Hematopoietic multipotent progenitor cell treated with erythropoietin and hydrocortisone succinate and interleukin-3 and kit ligand, for 8 days (in vitro differentiated cells): Measurements from ENCODE around the gene NOTUM.

Experiments
- DNase-seq: peaks from one replicate; pipeline ENCODE4 v3.0.0-alpha.2; 2015

NOTUM gene

DNA sequence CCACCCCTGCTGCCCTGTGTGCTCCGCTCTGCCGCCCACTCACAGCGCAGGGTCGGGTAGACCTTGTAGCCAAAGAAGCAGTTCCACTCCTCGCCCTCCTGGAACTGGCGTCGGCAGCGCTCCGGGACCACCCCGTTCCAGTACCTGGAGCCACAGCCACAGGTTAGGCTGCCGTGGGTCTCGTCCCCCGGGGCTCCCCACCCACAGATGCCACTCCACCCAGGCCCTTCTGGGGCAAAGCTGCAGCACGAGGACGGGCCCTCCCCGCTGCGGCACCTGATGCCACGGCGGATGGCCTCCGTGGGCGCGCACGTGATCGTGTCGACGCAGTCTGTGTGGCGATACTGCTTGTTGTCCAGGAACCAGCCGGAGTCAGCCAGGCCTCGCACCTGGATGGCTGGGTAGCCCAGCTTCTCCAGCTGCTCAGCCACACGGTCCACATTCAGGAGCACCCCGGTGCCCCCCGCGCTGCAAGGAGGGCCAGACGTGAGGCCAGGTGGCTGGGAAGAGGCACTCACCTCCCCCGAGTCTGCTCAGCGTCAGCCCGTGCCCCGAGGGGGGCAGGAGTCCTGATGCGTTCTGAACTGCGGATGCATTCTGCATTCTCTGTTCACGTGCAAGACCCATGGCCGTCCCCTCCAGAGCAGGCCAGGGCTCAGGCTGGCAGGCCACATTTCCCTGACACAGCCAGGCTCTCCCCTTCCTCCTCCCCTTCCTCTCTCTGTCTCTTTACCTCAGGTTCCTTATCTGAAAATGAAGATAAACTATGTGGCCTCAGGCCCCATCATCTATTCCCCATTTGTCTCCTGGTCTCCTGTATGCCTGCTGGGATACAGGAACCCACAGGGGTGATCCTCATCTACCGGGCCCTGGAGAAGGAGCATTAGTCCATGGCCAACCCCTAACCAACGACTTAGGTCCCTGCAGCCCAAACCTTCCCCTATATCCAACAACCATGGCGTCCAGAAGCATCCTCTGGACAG lies 4.1 kb downstream of the NOTUM start:
- no peak for DNase-seq

DNA sequence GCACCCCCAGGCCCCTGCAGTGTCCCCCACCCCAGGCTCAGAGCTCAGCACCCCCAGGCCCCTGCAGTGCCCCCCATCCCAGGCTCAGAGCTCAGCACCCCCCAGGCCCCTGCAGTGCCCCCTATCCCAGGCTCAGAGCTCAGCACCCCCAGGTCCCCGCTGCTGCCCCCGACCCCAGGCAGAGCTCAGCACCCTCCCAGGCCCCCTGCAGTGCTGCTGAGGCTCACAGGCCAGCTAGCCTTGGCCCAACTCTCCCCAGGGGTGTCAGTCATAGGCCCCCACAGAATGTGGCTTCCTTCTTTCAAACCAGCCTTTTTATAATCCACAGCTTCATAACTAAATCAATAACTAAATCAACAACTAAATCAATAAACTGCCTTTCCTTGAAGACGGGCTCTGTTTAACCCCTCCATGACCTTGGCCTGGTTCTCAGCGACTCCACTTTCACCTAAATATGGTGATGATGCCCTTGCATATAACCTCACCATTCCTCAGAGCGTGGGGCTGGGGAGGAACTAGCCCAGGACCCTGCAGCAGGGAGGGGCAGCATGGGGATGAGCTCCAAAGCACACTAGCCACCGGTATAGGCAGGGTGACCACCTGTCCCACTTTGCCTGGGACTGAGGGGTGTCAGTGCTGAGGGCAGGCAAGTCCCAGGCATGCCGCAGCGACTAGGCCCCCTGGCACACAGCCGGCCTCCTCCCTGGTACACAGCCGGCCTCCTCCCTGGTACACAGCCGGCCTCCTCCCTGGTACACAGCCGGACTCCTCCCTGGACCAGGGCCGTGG lies 5.0 kb downstream of the NOTUM start:
- no peak for DNase-seq

DNA sequence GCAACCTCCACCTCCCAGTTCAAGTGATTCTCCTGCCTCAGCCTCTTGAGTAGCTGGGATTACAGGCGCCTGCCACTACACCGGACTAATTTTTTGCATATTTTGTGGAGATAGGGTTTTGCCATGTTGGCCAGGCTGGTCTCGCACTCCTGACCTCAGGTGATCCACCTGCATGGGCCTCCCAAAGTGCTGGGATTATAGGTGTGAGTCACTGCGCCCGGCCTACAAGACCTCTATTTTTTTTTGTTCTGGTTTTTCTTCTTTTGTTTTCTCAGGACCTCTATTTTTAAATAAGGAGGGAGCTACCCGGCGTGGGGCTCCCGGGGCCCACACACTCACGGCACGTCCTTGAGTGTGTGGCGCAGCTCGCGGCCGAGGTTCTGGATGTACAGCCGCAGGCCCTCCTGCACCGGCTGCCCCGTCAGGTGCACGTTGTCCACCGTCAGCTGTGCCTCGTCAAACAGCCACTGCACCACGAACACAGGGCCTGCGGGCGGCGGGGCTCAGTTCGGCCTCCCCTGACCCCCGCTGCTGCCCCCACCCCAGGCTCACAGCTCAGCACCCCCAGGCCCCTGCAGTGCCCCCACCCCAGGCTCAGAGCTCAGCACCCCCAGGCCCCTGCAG lies 5.8 kb downstream of the NOTUM start:
- DNase-seq: no peak

DNA sequence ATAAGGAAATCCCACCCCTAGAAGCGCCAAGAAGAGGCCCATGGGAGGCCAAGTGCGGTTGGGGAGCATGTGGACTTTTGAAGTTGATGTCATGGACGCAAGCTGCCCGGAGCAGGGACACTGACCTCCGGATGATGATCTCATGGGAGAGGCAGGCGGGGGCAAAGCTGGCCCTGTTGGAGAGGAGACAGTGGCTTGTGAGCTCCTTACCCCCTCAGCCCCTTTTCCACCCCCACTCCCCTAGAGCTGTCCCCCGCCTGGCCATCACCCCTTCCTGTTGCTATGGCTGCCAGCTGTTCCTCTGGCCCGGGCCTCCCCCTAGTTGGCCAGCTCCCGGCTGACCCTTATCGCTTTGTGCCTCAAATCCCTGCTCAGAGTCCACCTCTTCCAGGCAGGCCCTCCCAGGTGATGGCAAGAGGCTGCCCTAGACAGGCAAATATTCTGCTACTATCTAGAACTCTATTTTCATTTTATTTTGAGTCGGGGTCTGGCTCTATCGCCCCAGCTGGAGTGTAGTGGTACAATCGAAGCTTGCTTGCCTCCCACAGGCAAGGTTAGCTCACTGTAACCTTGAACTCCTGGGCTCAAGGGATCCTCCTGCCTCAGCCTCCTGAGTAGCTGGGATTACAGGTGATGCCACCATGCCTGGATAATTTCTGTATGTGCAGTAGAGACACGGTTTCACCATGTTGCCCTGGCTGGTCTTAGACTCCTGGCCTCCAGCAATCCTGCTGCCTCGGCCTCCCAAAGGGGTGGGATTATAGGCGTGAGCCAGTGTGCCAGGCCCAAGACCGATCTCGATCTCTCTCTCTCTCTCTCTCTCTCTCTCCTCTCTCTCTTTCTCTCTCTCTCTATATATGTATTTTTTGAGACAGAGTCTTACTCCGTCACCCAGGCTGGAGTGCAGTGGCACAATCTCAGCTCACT lies 6.6 kb downstream of the NOTUM start:
- no peak for DNase-seq

DNA sequence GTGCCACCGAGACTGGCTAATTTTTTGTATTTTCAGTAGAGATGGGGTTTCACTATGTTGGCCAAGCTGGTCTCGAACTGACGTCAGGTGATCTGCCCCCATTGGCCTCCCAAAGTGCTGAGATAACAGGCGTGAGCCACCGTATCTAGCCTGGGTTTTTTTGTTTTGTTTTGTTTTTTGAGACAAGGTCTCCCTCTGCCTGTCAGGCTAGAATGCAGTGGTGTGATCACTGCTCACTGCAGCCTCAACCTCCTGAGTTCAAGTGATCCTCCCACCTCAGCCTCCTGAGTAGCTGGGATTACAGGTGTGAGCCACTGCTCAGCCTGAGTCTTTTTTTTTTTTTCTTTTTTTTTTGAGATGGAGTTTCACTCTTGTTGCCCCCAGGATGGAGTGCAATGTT lies 7.5 kb downstream of the NOTUM start:
- peak; percentile 63 for DNase-seq

DNA sequence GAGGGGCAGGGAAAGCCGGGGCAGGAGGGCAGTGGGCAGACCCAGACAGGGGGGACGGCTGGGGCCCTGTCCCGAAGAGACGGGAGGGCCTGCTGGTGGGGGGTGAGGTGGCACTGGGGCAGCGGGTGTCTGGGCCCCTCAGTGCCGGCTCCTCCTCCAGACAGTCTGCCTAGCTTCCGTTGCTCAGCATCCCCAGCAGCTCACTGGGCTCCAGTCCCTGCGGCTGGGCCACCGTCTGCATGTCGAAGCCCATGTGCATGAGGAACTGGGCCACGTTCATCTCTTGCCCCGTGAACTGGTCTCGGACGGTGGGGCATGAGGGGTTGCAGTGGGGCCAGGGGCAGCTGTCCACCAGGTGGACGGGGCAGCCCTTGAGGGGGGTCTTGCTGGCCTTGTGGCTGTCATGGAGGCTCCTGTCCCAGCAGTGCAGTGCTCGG lies 8.2 kb downstream of the NOTUM start:
- no peak for DNase-seq

DNA sequence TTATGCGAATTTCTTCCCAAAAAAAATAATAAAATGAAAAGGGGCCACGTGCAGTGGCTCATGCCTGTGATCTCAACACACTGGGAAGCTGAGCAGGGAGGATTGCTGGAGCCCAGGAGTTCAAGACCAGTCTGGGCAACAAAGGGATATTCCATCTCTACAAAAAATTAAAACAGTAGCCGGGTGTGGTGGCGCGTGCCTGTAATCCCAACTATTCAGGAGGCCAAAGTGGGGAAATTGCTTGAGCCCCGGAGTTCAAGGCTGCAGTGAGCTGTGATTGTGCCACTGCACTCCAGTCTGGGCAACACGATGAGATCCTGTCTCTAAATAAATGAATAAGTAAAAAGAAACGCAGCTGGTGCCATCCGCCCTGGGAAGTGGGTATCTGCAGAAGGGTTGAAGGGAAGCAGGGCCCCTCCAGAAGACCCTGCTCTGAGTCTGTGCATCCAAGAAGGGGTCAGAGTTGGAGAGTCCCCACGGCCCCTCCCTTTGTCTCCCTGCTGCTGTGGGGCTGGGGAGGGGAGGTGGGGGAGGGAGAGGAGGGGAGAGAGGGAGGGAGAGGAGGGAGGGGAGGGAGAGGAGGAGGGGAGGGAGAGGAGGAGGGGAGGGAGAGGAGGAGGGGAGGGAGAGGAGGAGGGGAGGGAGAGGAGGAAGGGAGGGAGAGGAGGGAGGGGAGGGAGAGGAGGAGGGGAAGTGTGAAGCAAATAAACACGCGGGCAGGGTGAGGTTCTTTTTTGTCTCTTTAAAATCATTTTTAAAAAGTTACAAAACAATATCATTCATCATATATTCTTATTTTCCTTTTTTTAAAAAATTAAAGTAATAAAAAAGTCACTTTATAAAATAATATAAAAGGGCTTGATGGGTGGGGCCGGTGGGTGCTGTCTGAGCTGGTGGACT lies 9.0 kb downstream of the NOTUM start:
- DNase-seq: no peak

DNA sequence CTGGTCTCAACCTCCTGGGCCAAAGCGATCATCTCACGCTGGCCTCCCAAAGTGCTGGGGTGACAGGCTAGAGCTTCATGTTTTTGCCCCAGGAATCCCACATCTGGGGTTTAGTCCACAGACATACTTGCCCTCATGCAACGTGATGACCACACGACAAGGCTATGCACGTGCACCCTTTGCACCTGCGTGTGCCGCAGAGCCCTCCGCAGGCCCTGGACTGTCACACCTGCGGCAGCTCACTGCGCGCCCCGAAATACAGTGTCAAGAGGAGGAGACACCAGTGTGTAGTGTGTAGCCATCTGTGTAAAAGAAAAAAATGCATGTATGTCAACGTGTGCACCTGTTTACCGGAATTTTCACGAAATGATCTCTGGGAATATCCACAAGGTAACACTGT lies 10.5 kb downstream of the NOTUM start:
- DNase-seq: no peak

DNA sequence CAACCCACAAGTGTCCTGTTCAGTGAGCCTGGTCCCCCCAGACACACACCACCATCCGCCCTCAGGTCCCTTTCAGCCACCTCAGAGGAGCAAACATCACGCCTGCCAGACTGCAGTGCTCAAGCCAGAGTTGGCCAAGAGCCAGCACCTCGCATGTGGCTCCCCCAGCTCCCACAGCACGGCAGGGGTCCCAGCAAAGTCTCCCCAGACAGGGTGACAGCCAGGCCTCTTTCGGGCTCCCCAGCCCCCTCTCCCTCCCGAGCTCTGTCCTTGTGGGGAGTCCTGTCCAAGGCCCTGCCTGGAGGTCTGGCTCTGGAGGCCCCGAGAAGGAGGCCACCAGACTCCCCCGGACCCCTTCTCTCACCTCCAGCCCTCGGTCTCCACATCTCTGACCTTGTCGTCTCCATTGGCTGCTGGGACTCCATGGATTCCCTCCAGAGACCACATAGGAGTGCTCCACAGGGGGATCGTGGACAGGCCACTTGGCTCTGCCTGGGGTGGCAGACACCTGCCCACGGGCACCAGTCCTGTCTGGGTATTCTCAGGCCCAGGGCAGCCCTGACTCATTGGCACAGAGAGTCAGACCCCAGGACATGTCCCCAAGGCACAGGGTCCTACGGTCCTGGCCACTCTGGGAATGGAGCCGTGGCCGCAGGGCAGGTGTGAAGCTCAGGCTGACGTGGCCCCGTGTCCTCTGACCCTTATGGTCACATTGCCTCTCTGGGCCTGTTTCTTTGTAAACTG lies 12.2 kb downstream of the NOTUM start:
- DNase-seq: no peak

DNA sequence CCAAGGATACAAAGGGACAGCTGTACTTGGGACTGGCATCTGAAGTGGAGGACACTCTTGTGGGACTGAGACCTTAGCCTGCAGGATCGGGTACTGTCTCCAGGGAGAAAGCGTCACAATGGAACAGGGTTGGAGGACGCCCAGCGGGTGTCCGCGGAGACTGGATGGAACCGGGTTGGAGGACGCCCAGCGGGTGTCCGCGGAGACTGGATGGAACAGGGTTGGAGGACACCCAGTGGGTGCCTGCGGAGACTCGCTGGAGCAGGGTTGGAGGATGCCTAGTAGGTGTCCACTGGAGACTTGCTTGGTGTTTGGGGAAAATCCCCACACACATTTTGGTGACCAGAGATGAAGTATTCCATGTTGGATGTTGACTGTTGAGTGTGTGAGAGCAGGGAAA lies 13.8 kb downstream of the NOTUM start, which contains the start of gene MYADML2:
TSS of gene MYADML2 (minus strand) at position 45 of the 400 bp plus-strand sequence. CDS start 5,492 bp downstream, outside the sequence.
- DNase-seq: no peak

DNA sequence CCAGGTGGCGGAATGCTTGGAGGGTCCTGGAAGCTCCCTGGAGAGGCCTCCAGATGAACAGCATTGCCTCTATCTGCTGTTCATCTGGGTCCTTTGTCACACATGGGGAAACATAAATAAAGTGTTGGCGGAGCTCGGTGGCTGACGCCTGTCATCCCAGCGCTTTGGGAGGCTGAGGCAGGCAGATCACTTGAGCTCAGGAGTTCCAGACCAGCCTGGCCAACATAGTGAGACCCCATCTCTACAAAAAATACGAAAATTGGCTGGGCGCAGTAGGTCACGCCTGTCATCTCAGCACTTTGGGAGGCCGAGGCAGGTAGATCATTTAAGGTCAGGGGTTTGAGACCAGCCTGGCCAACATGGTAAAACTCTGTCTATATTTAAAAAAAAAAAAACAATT lies 16.1 kb downstream of the NOTUM start:
- DNase-seq: no peak

DNA sequence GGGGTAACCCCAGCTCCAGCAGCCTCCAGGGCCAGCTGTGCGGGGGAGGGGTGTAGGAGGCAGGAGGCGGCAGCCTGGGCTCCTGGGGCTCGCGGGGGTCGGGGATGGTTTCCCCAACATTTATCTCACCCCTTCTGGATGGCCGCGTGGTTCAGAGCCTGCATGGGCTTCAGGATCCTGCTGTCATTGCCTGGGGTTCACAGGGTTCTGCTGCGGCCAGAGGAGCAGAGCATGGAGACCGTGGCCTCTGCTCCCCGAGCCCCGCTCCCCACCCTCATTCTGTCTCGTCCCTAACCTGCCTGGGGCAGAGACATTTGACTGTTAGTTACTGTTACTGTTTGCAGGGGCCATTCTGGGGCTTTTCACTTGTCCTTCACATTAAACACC lies 18.8 kb downstream of the NOTUM start:
- DNase-seq: no peak

DNA sequence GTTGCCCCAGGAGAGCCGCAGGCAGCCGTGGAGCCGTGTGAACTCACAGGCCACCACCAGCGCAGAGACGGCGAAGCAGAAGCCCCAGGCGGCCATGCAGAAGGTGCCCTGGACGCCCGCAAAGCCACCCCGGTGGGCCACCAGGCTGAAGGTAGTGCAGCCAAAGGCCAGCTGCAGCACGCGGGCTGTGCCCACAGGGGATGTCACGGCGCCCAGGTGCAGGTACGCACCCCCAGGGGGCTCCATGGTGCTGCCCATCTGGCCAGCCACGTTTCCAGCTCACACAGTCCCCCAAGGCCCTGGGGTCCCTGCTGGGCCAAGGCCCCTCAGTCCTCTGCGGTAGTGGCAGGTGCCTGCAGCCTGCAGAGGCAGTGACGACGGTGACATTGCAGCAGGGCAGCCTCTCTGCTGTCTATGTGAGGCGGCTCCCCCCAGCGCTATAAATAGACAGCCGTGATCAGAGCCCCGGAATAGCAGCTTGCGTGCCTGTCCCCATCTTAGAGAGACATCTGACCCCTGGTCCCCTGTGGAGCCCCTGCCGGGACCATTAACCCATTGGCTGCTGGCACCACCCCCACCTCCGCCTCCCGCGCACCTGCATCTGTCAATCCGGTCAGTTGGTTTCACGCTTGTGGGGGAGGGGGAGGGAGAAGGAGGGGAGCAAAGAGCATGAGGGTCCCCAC lies 19.4 kb downstream of the NOTUM start:
- DNase-seq: no peak

DNA sequence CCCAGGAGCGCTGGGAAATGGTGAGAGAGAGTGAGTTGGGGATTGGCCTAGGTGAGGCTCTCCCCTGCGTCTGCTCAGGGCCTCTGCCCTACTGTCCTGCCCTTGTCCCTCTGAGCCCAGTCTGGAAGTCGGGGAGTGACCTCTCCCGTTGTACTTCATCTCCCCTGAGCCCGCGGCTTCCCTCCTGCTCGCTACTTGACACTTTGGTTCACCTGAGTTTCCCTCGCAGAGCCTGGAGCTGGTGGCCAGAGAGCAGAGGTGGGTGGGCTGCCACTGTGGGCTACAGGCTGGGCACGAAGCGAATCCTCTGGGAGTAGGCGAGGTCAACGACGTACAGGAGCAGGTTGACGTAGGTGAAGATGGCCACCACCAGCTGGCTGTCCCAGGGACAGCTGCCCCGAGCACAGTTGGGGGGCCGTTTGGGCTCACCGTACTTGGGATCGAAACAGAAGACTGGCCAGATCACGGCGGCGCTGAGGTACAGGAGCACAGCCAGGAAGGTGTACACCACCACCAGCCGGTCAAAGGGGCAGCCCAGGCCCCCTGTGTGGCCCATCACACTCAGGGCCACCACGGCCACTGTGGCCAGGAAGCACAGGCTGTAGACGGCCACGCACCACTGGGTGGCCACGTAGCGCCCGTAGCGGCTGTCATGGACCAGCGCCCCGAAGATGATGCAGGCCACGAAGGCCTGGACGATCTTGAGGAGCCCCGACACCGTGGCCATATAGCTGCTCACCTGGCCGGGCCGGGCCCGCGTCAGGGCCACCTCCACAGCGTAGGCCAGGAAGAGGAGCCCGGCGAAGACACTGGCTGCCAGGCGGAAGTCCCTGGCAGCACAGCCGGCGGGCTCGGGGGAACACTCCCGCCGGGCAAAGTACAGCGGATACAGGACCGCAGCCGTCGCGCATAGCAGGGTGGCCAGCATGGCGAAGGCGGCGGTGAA lies 20.2 kb downstream of the NOTUM start:
- no peak for DNase-seq

DNA sequence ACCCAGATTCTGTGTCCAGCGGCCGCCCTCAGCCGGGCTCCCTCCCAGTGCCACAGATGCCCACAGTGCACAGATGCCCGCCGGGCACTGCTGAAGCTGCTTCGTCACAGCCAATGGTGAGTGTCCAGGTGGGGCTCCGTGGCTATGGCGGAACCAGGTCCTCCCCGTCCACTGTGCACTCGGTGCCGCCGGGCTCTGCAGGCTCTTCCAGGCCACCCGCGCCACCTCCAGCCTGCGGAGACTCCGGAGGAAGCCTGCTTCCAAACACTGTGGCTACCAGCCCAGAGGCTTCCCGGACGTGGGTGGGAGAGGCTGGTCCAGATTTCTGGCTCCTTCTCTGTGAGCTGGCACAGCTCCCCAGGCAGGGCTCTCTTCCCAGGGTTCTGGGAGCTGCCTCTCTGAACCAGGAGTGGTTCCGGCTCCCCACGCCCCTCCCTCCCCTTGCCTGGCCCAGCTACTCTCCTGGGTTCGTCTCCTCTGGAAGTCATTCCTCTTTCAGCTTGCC lies 21.1 kb downstream of the NOTUM start:
- no peak for DNase-seq

DNA sequence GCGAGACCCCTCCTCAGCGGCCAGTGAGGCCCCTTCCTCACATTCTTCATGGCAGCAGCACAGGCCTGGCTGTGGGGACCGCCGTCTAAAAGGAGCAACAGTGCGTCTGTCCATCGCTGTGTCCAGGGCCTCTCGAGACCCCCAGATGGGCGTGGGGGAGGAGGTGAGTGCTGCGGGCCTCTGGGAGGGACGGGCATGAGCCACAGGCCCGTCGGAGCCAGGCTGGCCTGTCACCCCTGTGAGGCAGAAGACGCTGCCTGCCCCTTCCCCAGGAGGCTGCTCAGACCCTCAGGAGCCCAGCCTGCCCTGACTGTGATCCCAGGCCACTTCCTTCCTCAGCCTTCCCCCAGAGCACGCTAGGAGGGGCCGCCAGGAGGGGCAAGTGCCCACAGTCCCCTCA lies 21.8 kb downstream of the NOTUM start:
- DNase-seq: no peak

DNA sequence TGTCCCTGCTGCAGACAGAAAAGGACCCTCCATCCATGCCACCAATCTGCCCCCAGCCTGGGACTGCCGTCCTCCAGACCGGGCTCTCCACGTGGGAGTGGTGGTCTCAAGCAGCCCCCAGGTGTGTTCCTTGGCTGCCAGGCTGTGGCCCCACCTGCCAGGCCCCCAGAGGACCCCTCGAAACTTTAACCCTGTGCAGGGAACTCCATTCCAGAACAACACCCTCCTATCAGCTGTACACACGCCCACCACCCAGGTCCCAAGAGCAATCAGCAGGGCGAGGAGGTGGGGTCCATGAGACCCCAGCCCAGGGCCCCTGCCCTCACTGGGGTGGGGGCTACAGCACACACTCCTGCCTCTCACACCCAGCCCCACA lies 25.3 kb downstream of the NOTUM start:
- DNase-seq: no peak
